Endothelial cell of umbilical vein (primary cell): ENCODE results near the gene LRP2. TPM values are rescaled to one million over a fixed set of nuclear protein-coding genes. Genes with fewer than 3 reads are reported as not detected.

Experiments
- BruUV-seq: library from RNA; stranded (reverse); fragments of 400-500 nt; replicated peaks from 2 replicates; lab custom pipeline; 2021; lab: Mats Ljungman, UMichigan
- CTCF ChIA-PET: fragments of 300-600, 350-600 bp; sonication (Branson Sonifier 250); formaldehyde crosslinking; loops from one replicate; lab custom pipeline; 2021; ENCODE audit warnings: antibody characterized with exemption, inconsistent platforms; lab: Charles Lee
- POLR2A ChIA-PET: fragments of 300-600, 350-600 bp; sonication (Branson Sonifier 250); formaldehyde crosslinking; loops from one replicate; lab custom pipeline; 2021; ENCODE audit warnings: antibody characterized with exemption, inconsistent platforms; lab: Charles Lee
- DNase-seq: peaks from one replicate; pipeline ENCODE4 v3.0.0-alpha.2; 2011; ENCODE audit warnings: low read depth, low spot score
- FAIRE-seq: peaks from 2 replicates; lab custom pipeline; 2011; peaks lifted over from hg19 to GRCh38; lab: Jason Lieb, UNC
- H2AFZ ChIP-seq: 2 replicates; pipeline ENCODE4 v1.6.0; 2012; ENCODE audit warnings: low read depth, low read length, control low read depth, inconsistent platforms
- H3K27ac ChIP-seq: 2 replicates; pipeline ENCODE4 v1.5.1; 2011; ENCODE audit warnings: low read depth, mild to moderate bottlenecking, control low read depth, low read length, moderate library complexity; ENCODE audit not compliant: insufficient read depth
- H3K27me3 ChIP-seq, 2 experiments: 2 replicates each; pipeline versions ENCODE4 v1.6.0 to v1.6.1; 2011; ENCODE audit warnings: low read length in 2 of 2, mixed read lengths in 1 of 2; ENCODE audit not compliant: control insufficient read depth in 2 of 2, insufficient read depth in 2 of 2
- H3K36me3 ChIP-seq, 2 experiments: 2 replicates in 1 of 2; 3 replicates in 1 of 2; pipeline ENCODE4 v1.5.1; 2011; ENCODE audit warnings: low read length in 2 of 2, mild to moderate bottlenecking in 1 of 2, moderate library complexity in 1 of 2; ENCODE audit not compliant: control insufficient read depth in 2 of 2, insufficient read depth in 2 of 2; ENCODE audit errors: extremely low read depth in 1 of 2
- H3K4me1 ChIP-seq: 3 replicates; pipeline ENCODE4 v1.5.1; 2011; ENCODE audit warnings: mild to moderate bottlenecking, low read length; ENCODE audit not compliant: control insufficient read depth, insufficient read depth; ENCODE audit errors: extremely low read depth
- H3K4me2 ChIP-seq: 2 replicates; pipeline ENCODE4 v1.6.1; 2011; ENCODE audit warnings: low read length, control low read depth, mixed read lengths; ENCODE audit not compliant: insufficient read depth
- H3K4me3 ChIP-seq, 3 experiments: fragments of 200-600 bp in 1 of 3; sonication (generic), shearing (Covaris generic) in 1 of 3; replicated peaks in 1 of 3; 2 replicates each; pipeline ENCODE4 v1.5.1; 2011 to 2016; ENCODE audit warnings: control low read depth in 3 of 3, low read length in 3 of 3, mild to moderate bottlenecking in 2 of 3, inconsistent platforms in 1 of 3, low read depth in 1 of 3, moderate library complexity in 1 of 3; ENCODE audit not compliant: insufficient read depth in 1 of 3
- H3K79me2 ChIP-seq: 2 replicates; pipeline ENCODE4 v1.6.0; 2012; ENCODE audit warnings: low read length, inconsistent platforms; ENCODE audit not compliant: control insufficient read depth, insufficient read depth
- H3K9ac ChIP-seq: replicated peaks from 2 replicates; pipeline ENCODE3; 2011; ENCODE audit warnings: low read length, control low read depth; ENCODE audit not compliant: insufficient read depth; ENCODE audit errors: extremely low read depth
- H3K9me1 ChIP-seq: replicated peaks from 3 replicates; pipeline ENCODE4 v1.6.0; 2011; ENCODE audit warnings: mild to moderate bottlenecking, low read length; ENCODE audit not compliant: control insufficient read depth, insufficient read depth; ENCODE audit errors: extremely low read depth
- H3K9me3 ChIP-seq: replicated peaks from 2 replicates; pipeline ENCODE4 v1.5.1; 2012; ENCODE audit warnings: low read length, inconsistent platforms; ENCODE audit not compliant: control insufficient read depth, insufficient read depth
- H4K20me1 ChIP-seq: replicated peaks from 2 replicates; pipeline ENCODE3; 2011; ENCODE audit warnings: mild to moderate bottlenecking, low read length; ENCODE audit not compliant: control insufficient read depth, insufficient read depth; ENCODE audit errors: extremely low read depth
- CTCF ChIP-seq, 2 donors: IDR thresholded peaks; 1 replicate in 1 of 2; 2 replicates in 1 of 2; pipeline ENCODE4 v1.5.1; 2011; ENCODE audit warnings: low read length in 2 of 2, mild to moderate bottlenecking in 2 of 2, moderate library complexity in 2 of 2, control low read depth in 1 of 2, inconsistent platforms in 1 of 2, low read depth in 1 of 2; ENCODE audit not compliant: insufficient read depth in 1 of 2; ENCODE audit errors: extremely low read depth in 1 of 2
- EZH2 ChIP-seq: IDR thresholded peaks from 2 replicates; pipeline ENCODE4 v1.6.1; 2012; ENCODE audit warnings: borderline replicate concordance, low read depth, mild to moderate bottlenecking, moderate library complexity, low read length, inconsistent platforms; ENCODE audit not compliant: severe bottlenecking
- GATA2 ChIP-seq: IDR thresholded peaks from 2 replicates; pipeline ENCODE4 v1.7.0; 2011; ENCODE audit warnings: low read depth, mild to moderate bottlenecking, moderate library complexity, mixed read lengths, low read length; ENCODE audit not compliant: insufficient read length, insufficient read depth
- JUN ChIP-seq: IDR thresholded peaks from 2 replicates; pipeline ENCODE4 v1.6.1; 2011; ENCODE audit warnings: borderline replicate concordance, low read depth; ENCODE audit not compliant: insufficient read length, insufficient read depth
- MYC ChIP-seq: IDR thresholded peaks from one replicate; pipeline ENCODE4 v1.6.1; 2011; ENCODE audit warnings: mild to moderate bottlenecking, low read depth, low read length
- POLR2A ChIP-seq: IDR thresholded peaks from 2 replicates; pipeline ENCODE4 v1.6.1; 2012; ENCODE audit warnings: low read depth, mild to moderate bottlenecking, control low read depth, low read length
- POLR2AphosphoS5 ChIP-seq: IDR thresholded peaks from 2 replicates; pipeline ENCODE4 v1.6.1; 2012; ENCODE audit warnings: low read depth, mild to moderate bottlenecking, control low read depth, low read length, moderate library complexity; ENCODE audit not compliant: insufficient read depth
- dilution Hi-C: fragments of 300-500 bp; cut with MboI; formaldehyde crosslinking; loops from one replicate; pipeline ENCODE4 v1.15.0; 2019; ENCODE audit warnings: low sequenced_read_pairs; ENCODE audit not compliant: extremely low pct_ligation_motif_present
- intact Hi-C: fragments of 100-400 bp; cut with micrococcal nuclease; formaldehyde crosslinking; loops from one replicate; pipeline ENCODE4 v1.10.0; 2022
- polyA plus RNA-seq, 4 experiments: library from polyadenylated mRNA; depleted of rRNA in 3 of 4; stranded (reverse) in 3 of 4; unstranded in 1 of 4; fragments of >200 nt; gene quantifications; 2 replicates each; pipeline versions ENCODE4 v1.2.1 to v1.2.3, GENCODE V29; 2011 to 2012; ENCODE audit warnings: missing spikeins in 1 of 4
- total RNA-seq: library from RNA; stranded (reverse); gene quantifications from 2 replicates; pipeline ENCODE4 v1.2.3, GENCODE V29; 2021
- TF ChIP-seq, protein P1 (sequence below): IDR thresholded peaks from 2 replicates; pipeline ENCODE4 v1.6.1; 2011; ENCODE audit not compliant: insufficient read depth, insufficient read length

The LRP2 gene
- total and polyA plus RNA-seq, 2 donors (not counting 3 experiments of a cell fraction or from before 2014, with no cell fraction given), result not detected

GRCh38 chr2:169172914-169173313 lies 189.4 kb downstream of the LRP2 start:
- Histone ChIP-seq H3K4me1 (no peaks in the 10 kb centered on the region), H3K79me2 (no peaks in the 10 kb centered on the region), H3K9me3 (no peaks in the 10 kb centered on the region), H4K20me1 (no peaks in the 10 kb centered on the region), H3K9me1 (no peaks in the 10 kb centered on the region), H3K27me3 (peaks cover 8 to 11% of the 10 kb centered on the region in 2 experiments), H3K9ac (no peak overlapping the region), H3K27ac (no peak overlapping the region), H3K4me3 (no peak overlapping the region), H3K36me3 (no peaks in the 10 kb centered on the region), H3K4me2 (no peak overlapping the region), H2AFZ (no peak overlapping the region)
- intact Hi-C loops, result no loop called here
- ChIA-PET POLR2A (no interaction called here), CTCF (no interaction called here)
- no TSS peak for BruUV-seq
- TF ChIP-seq POLR2A (no peak), EZH2 (no peak), JUN (no peak), CTCF (IDR thresholded peaks at IDR 0.05; ENCODE audit: extremely low read depth in 1 of 2, insufficient read depth in 1 of 2, low read depth in 1 of 2, low read length in 2 of 2) (no peak), GATA2 (no peak), POLR2AphosphoS5 (no peak), MYC (no peak)
- TF ChIP-seq, protein P1, sequence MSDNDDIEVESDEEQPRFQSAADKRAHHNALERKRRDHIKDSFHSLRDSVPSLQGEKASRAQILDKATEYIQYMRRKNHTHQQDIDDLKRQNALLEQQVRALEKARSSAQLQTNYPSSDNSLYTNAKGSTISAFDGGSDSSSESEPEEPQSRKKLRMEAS, result no peak
- no peak for DNase-seq
- no peak for FAIRE-seq
- dilution Hi-C loops, result no loop called here
